ENCODE results near the gene MPRIP.
A peak's percentile ranks its signal among the peaks of the same experiment; 100 is the strongest.

The MPRIP gene

GRCh38 chr17:17107891-17108431 lies 65.7 kb downstream of the MPRIP start:
- DNase-seq (ENCODE audit: low read depth in 2 of 2): no peak

GRCh38 chr17:17108451-17109049 lies 66.3 kb downstream of the MPRIP start:
- no peak for DNase-seq (ENCODE audit: low read depth in 2 of 2)

- no peak for DNase-seq (ENCODE audit: low read depth in 2 of 2)
Measured at GRCh38 chr17:17109256-17109655, 67.0 kb downstream of the MPRIP start.

GRCh38 chr17:17109907-17110306 lies 67.7 kb downstream of the MPRIP start:
- no peak for DNase-seq (ENCODE audit: low read depth in 2 of 2)

GRCh38 chr17:17110520-17110919 lies 68.3 kb downstream of the MPRIP start:
- DNase-seq (ENCODE audit: low read depth in 2 of 2): no peak

GRCh38 chr17:17111401-17112393 lies 69.4 kb downstream of the MPRIP start:
- no peak for DNase-seq (ENCODE audit: low read depth in 2 of 2)

GRCh38 chr17:17112628-17113200 lies 70.5 kb downstream of the MPRIP start:
- DNase-seq (ENCODE audit: low read depth in 2 of 2): no peak

- DNase-seq (ENCODE audit: low read depth in 2 of 2): no peak
Measured at GRCh38 chr17:17114592-17115225, 72.5 kb downstream of the MPRIP start.

GRCh38 chr17:17115620-17116019 lies 73.4 kb downstream of the MPRIP start:
- DNase-seq (ENCODE audit: low read depth in 2 of 2): no peak

- no peak for DNase-seq (ENCODE audit: low read depth in 2 of 2)
Measured at GRCh38 chr17:17116406-17116805, 74.1 kb downstream of the MPRIP start.

- no peak for DNase-seq (ENCODE audit: low read depth in 2 of 2)
Measured at GRCh38 chr17:17117923-17118322, 75.7 kb downstream of the MPRIP start.

GRCh38 chr17:17118399-17118798 lies 76.1 kb downstream of the MPRIP start:
- DNase-seq (ENCODE audit: low read depth in 2 of 2): no peak

- DNase-seq (ENCODE audit: low read depth in 2 of 2): no peak
Measured at GRCh38 chr17:17119106-17119505, 76.8 kb downstream of the MPRIP start.

- peak; percentile 19 to 25 for DNase-seq (ENCODE audit: low read depth in 2 of 2)
Measured at GRCh38 chr17:17119533-17119932, 77.3 kb downstream of the MPRIP start.

- DNase-seq (ENCODE audit: low read depth in 2 of 2): no peak
Measured at GRCh38 chr17:17120294-17120693, 78.0 kb downstream of the MPRIP start.

GRCh38 chr17:17120701-17121100 lies 78.4 kb downstream of the MPRIP start:
- no peak for DNase-seq (ENCODE audit: low read depth in 2 of 2)

- DNase-seq (ENCODE audit: low read depth in 2 of 2): no peak
Measured at GRCh38 chr17:17121162-17121561, 78.9 kb downstream of the MPRIP start.

- no peak for DNase-seq (ENCODE audit: low read depth in 2 of 2)
Measured at GRCh38 chr17:17122781-17123483, 80.7 kb downstream of the MPRIP start.

GRCh38 chr17:17124341-17124740 lies 82.1 kb downstream of the MPRIP start:
- no peak for DNase-seq (ENCODE audit: low read depth in 2 of 2)

- no peak for DNase-seq (ENCODE audit: low read depth in 2 of 2)
Measured at GRCh38 chr17:17125136-17126084, 83.2 kb downstream of the MPRIP start.
